Muscle of leg (tissue), 11 donors: ENCODE measurements around the gene ADCY1. TPM values are rescaled to one million over a fixed set of nuclear protein-coding genes. Genes with fewer than 3 reads are reported as not detected.

ENCODE experiments used
- DNase-seq: peaks from one replicate; pipeline ENCODE4 v3.0.0; 2013
- H3K27ac ChIP-seq: one replicate; pipeline ENCODE4 v1.5.1; 2013; ENCODE audit warnings: mild to moderate bottlenecking, low read length, control low read depth
- H3K27me3 ChIP-seq: one replicate; pipeline ENCODE4 v1.6.1; 2013; ENCODE audit warnings: low read length; ENCODE audit not compliant: control insufficient read depth, insufficient read depth
- H3K36me3 ChIP-seq: one replicate; pipeline ENCODE4 v1.6.1; 2013; ENCODE audit warnings: low read length; ENCODE audit not compliant: control insufficient read depth, insufficient read depth
- H3K4me1 ChIP-seq: one replicate; pipeline ENCODE4 v1.6.1; 2013; ENCODE audit warnings: low read length; ENCODE audit not compliant: control insufficient read depth, insufficient read depth
- H3K4me3 ChIP-seq: one replicate; pipeline ENCODE4 v1.5.1; 2013; ENCODE audit warnings: low read length, control low read depth
- H3K9me3 ChIP-seq: replicated peaks from 2 replicates; pipeline ENCODE4 v1.6.1; 2013; ENCODE audit warnings: low read depth, low read length; ENCODE audit not compliant: control insufficient read depth
- WGBS: methylation state at CpG from one replicate; pipeline ENCODE4 v1.1.5; 2013; ENCODE audit warnings: missing lambda C conversion rate; ENCODE audit not compliant: insufficient coverage; 5-methylcytosine and 5-hydroxymethylcytosine counted together
- polyA plus RNA-seq, 8 donors: library from polyadenylated mRNA; unstranded; fragments of 120-200 nt; gene quantifications; one replicate each; pipeline versions ENCODE4 v1.2.1 to v1.2.3, GENCODE V29; 2013; ENCODE audit warnings: inconsistent platforms in 1 of 8, low replicate concordance in 1 of 8; ENCODE audit not compliant: insufficient read length in 8 of 8, insufficient read depth in 1 of 8
- total RNA-seq: library from RNA; stranded (reverse); fragments of 120-200 nt; gene quantifications from one replicate; pipeline ENCODE4 v1.2.4, GENCODE V29; 2013

The ADCY1 gene
- total and polyA plus RNA-seq, 9 donors: 7.1 to 15.6 (median 10.9) TPM

DNA sequence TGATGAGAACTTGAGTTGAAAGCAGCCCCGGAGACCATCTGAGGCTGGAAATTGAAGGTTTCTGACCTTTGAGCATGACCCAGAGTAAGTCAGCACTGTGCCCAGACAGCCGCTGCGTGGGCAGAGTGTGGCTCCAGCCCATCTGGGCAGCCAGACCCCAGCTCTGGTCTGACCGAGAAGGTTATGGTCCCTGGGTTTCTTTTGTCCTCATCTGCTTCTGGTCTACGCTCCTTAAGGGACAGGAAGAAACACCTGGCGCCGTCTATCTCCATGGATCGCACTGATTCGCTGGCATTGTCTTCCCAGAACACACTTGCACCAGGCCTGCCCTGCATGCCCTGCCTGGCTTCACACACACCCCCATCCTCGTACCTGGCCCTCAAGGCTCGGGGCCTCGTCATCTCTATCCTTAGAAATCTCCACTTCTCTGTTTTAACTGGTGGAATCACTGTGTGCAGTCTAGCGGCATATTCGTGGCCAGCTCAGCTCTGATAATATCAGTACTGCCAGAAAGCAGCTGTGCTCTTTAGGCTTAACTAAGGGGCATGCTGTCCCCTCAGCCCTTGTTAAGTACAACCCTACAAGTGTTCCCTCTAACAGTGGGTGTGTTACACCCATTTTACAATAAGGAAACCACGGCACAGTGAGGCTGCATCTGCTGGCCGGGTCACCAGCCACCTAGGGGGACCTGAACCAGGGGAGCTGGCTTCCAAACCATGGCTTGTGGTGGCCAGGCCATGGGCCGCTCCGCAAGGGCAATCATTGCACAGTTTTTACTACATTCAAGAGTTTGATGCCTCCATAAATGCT is 127.7 kb downstream of the ADCY1 start:
- H3K27ac ChIP-seq: no peak overlapping the region
- no peak overlapping the region for H3K4me3 ChIP-seq
- WGBS: 77% methylated on average over 15 of the region's 18 CpGs
- H3K9me3 ChIP-seq: no peaks in the 10 kb centered on the region
- no peak for DNase-seq
- no peaks in the 10 kb centered on the region for H3K27me3 ChIP-seq
- peaks cover 3% of the 10 kb centered on the region for H3K36me3 ChIP-seq
- H3K4me1 ChIP-seq: no peaks in the 10 kb centered on the region

DNA sequence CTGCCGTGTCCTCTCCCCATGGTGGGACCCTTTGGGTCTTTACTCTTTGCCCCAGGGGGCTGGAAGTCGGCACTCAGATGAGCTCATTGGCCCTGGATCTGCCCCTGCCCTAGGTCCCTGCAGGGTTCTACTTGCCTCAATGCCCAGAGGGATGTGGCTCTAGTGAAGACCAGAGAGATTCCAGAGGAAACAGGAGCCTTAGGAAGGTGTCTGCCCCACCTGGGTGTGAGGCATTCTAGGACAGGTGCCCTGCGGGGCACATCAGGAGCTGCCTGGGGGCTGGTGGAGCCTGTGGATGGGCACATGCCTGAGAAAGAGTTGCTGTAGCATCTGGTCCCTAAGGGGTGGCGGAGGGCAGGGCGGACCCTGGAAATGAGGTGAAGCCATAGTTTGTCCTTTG is 128.6 kb downstream of the ADCY1 start:
- Histone ChIP-seq H3K4me1 (no peaks in the 10 kb centered on the region), H3K4me3 (no peak overlapping the region), H3K27ac (no peak overlapping the region), H3K27me3 (no peaks in the 10 kb centered on the region), H3K9me3 (no peaks in the 10 kb centered on the region), H3K36me3 (peaks cover 3% of the 10 kb centered on the region)
- DNase-seq: no peak
- WGBS: 95% methylated on average over 5 of the region's 5 CpGs

DNA sequence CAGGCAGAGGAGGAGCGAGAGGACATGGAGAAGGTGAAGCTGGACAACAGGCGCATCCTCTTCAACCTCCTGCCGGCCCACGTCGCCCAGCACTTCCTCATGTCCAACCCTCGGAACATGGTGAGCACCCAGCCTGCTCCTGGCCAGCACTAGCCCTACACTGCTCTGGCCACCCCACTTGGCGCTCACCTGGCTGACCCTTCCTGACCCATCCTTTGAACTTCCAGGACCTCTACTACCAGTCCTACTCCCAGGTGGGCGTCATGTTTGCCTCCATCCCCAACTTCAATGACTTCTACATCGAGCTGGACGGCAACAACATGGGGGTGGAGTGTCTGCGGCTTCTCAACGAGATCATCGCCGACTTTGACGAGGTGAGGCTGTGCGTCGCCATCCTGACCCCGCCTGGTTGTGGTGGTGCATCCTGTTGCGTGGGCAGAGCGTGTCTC is 129.2 kb downstream of the ADCY1 start:
- 98% methylated on average over 16 of the region's 20 CpGs for WGBS
- Histone ChIP-seq H3K27ac (no peak overlapping the region), H3K4me1 (no peaks in the 10 kb centered on the region), H3K27me3 (no peaks in the 10 kb centered on the region), H3K9me3 (no peaks in the 10 kb centered on the region), H3K4me3 (no peak overlapping the region), H3K36me3 (peaks cover 3% of the 10 kb centered on the region)
- no peak for DNase-seq

DNA sequence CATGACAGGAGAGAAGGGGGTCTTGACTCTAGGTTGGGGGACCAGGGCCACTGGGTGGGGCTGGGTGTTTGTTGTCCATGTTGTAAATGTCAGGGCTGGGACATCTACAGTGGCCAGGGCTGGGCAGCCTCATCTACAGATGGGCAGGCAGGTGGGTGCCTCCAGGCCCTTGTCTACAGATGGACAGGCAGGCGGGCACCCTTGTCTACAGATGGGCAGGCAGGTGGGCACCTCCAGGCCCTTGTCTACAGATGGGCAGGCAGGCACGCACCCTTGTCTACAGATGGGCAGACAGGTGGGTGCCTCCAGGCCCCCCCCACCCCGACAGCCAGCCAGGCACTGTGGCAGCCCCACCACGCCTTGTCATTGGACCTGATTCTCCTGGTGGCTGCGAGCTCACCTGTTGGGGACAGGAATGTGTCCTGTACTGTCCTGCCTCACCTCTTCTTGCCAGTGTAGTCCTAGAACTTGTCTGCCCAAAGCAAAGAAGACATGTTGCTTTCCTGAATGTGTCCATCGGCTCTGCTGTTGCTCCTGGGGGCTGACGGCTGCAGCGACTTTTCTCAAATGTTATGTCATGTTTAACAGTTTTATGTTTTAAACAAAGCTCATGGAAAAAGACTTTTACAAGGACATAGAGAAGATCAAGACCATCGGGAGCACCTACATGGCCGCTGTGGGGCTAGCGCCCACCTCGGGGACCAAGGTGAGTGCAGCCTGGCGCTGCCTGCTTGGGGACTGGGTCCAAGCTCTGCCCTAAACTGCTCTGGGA is 129.9 kb downstream of the ADCY1 start:
- Histone ChIP-seq H3K4me1 (no peaks in the 10 kb centered on the region), H3K36me3 (peaks cover 3% of the 10 kb centered on the region), H3K27ac (no peak overlapping the region), H3K9me3 (no peaks in the 10 kb centered on the region), H3K27me3 (no peaks in the 10 kb centered on the region), H3K4me3 (no peak overlapping the region)
- DNase-seq: no peak
- 87% methylated on average over 12 of the region's 13 CpGs for WGBS

DNA sequence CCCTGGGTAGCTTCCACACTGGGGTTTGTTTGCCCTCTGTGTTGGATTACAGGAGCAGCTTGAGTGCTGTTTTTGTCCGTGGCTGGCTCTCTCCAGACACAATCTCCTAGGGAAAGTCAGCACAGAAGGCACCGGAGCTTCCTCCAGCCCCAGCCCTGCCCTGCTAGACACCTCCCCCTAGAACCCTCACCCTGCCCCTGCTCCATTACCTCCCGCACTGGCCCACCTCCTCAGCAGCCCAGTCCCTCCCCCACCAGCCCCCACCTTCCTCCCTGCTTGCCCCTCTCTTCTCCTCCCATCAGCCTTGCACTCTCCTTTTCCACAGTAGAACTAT is 130.5 kb downstream of the ADCY1 start:
- H3K4me3 ChIP-seq: no peak overlapping the region
- no peak overlapping the region for H3K27ac ChIP-seq
- H3K4me1 ChIP-seq: peaks cover 5% of the 10 kb centered on the region
- DNase-seq: no peak
- no peaks in the 10 kb centered on the region for H3K27me3 ChIP-seq
- H3K36me3 ChIP-seq: peaks cover 3% of the 10 kb centered on the region
- H3K9me3 ChIP-seq: no peaks in the 10 kb centered on the region
- 50% methylated on average over 2 of the region's 3 CpGs for WGBS

DNA sequence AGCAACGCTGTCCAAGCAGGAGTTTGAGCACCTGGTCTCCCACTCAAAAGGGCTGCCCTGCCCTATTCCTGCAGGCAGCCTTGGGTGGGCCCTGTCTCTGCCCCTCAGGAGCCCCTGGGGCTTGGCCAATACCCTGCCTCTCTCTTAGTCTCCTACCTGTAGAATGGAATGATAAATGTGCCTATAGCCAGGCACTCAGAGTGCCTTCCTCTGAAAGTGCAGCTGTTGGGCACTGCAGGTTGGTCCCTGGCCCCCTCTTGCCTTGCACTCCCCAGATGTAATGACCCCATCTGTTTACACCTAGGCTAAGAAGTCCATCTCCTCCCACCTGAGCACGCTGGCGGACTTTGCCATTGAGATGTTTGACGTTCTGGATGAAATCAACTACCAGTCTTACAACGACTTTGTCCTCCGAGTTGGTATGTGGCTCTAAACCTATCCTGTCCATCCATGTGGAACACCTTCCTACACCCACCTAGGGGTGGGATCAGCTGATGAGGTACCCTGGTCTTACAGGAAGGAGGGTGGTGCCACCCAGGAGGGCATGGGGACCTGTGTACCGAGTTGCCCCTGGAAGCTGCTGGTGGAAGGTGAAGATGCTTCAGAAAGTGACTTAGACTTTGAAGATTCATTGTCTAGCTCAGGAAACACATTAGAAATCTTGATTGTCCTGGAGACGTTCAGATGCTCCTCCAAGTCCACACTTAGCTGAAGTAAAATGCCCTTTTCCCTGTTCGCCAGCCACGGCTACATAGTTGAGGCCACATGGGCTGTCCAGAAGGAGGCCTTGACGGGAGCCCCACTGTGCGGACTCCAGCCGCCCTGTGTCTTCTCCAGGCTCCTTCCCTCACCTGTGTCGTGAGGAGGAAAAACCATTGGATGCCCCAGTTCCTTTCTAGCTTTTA is 134.1 kb downstream of the ADCY1 start:
- no peaks in the 10 kb centered on the region for H3K27me3 ChIP-seq
- H3K4me3 ChIP-seq: no peak overlapping the region
- 92% methylated on average over 7 of the region's 14 CpGs for WGBS
- H3K27ac ChIP-seq: no peak overlapping the region
- DNase-seq: no peak
- H3K9me3 ChIP-seq: no peaks in the 10 kb centered on the region
- H3K4me1 ChIP-seq: peaks cover 11% of the 10 kb centered on the region
- peaks cover 14% of the 10 kb centered on the region for H3K36me3 ChIP-seq

DNA sequence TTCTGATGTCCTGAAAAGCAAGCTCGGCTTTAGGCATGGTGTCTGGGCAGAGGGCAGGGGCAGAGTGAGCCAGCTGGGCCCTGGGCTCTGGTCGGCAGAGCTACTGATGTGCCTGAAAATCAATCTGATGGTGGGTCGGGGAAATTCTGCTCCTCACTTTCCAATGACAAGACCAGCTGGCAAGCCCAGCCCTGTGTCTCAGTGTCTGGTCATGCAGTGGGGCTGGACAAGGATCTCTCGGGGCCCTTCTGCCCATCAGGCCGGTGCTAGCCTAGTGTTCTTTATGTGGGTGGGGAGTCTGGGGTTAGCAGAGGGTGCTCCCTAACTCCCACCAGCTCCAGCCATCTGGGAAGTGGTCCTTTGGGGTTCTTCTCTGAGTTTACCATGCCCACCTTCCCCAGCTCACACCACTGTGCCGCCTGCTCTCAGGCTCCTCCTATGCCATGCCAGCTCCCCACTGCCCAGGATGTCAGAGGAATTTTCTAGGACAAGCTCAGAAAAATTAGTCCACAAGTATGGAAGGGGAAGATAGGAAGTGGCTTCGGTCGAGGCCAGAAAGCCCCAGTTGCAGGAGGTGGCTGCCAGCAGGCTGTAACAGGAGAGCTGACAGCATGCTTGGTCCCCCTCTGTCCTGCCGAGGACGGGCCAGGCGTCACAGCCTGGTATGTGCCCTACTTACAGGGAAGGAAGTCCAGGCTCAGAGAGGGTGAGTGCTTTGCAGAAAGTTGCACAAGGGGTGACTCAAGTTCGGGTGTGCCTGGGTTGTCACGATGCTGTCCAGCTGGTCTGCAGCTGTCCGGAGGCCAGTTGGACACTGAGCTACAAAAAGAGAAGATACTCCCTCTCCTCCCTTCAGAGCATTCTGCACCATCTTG is 135.2 kb downstream of the ADCY1 start:
- H3K4me3 ChIP-seq: no peak overlapping the region
- 61% methylated on average over 10 of the region's 14 CpGs for WGBS
- DNase-seq: peak; percentile 38
- peaks cover 11% of the 10 kb centered on the region for H3K4me1 ChIP-seq
- H3K36me3 ChIP-seq: peaks cover 12% of the 10 kb centered on the region
- H3K27me3 ChIP-seq: no peaks in the 10 kb centered on the region
- no peak overlapping the region for H3K27ac ChIP-seq
- no peaks in the 10 kb centered on the region for H3K9me3 ChIP-seq

DNA sequence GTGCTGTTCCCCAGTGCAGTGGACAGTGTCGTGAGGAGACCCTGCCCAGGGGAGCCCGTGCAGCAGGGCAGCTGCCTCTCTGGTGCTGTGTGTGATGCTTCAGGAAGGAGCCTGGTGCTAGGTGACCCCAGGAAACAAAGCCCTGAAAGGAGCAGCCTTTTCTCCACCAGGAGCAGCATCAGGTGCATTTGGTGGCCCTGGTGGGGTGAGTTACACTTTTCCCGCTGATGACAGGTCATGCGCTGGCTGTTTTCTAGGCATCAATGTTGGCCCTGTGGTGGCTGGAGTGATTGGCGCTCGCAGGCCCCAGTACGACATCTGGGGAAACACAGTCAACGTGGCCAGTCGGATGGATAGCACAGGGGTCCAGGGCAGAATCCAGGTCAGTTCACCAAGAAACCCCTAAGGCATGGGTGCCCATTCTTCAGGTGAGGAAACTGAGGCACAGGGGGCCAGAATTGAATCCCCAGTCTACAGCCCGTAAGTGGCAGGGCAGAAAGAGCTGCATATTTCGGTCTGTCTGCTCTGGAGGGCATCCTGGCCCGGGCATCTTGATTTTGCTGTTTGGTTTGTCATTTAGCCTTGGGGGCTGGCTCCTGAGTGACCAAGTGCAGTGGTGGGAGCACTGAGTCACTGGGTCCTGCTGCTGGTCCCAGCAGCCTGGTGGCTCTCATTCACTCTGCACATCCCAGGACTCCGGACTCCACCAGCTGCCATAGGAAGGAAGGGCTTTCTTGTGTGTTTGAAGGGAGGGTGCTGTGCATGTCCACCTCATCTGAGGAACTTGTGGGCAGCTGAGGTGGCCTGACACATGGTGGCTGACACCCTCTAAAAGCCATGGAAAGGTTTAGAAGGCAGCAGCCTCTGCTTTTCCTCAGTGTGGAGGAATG is 136.3 kb downstream of the ADCY1 start:
- DNase-seq: no peak
- Histone ChIP-seq H3K4me1 (peaks cover 11% of the 10 kb centered on the region), H3K27me3 (no peaks in the 10 kb centered on the region), H3K27ac (no peak overlapping the region), H3K4me3 (no peak overlapping the region), H3K9me3 (no peaks in the 10 kb centered on the region), H3K36me3 (peaks cover 13% of the 10 kb centered on the region)
- WGBS: 93% methylated on average over 11 of the region's 13 CpGs

DNA sequence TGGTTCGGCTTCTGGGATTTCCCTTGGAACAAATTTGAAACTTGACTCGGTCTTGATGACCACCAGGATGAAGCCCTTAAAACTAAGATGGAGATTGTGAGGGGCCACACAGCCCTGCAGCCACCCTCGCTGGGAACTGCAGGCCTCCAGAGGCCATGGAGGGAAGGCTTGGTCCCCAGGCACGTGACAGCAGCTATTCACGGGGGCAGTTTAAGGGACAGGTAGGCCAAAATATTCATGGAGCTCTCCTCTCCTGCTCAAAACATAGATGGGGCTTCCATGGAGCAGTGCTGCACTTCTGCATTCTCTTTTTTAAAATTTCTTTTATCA is 137.0 kb downstream of the ADCY1 start:
- H3K27ac ChIP-seq: no peak overlapping the region
- DNase-seq: no peak
- H3K27me3 ChIP-seq: no peaks in the 10 kb centered on the region
- no peak overlapping the region for H3K4me3 ChIP-seq
- 83% methylated on average over 4 of the region's 5 CpGs for WGBS
- H3K9me3 ChIP-seq: no peaks in the 10 kb centered on the region
- peaks cover 15% of the 10 kb centered on the region for H3K36me3 ChIP-seq
- peaks cover 11% of the 10 kb centered on the region for H3K4me1 ChIP-seq
